Endodermal cell (in vitro differentiated cells): ENCODE measurements around the gene TULP4. TPM values are rescaled to one million over a fixed set of nuclear protein-coding genes. Genes with fewer than 3 reads are reported as not detected.
A peak's percentile ranks its signal among the peaks of the same experiment; 100 is the strongest.

Experiments
- DNase-seq: peaks from one replicate; pipeline ENCODE4 v3.0.0-alpha.2; 2017
- H3K27ac ChIP-seq: 2 replicates; pipeline ENCODE4 v1.5.1; 2013; ENCODE audit warnings: mild to moderate bottlenecking, low read depth, low read length, moderate library complexity
- H3K27me3 ChIP-seq: 2 replicates; pipeline ENCODE4 v1.6.1; 2013; ENCODE audit warnings: mild to moderate bottlenecking, low read length, moderate library complexity; ENCODE audit not compliant: insufficient read depth, control insufficient read depth, poor library complexity, severe bottlenecking
- H3K36me3 ChIP-seq: 2 replicates; pipeline ENCODE4 v1.7.0; 2013; ENCODE audit warnings: mild to moderate bottlenecking, low read length, moderate library complexity; ENCODE audit not compliant: control insufficient read depth, insufficient read depth
- H3K4me1 ChIP-seq: one replicate; pipeline ENCODE4 v1.7.0; 2013; ENCODE audit warnings: low read length; ENCODE audit not compliant: control insufficient read depth, insufficient read depth
- H3K4me3 ChIP-seq: 2 replicates; pipeline ENCODE4 v1.5.1; 2013; ENCODE audit warnings: mild to moderate bottlenecking, low read length, moderate library complexity
- H3K9ac ChIP-seq: 2 replicates; pipeline ENCODE4 v1.6.1; 2013; ENCODE audit warnings: mild to moderate bottlenecking, low read length, moderate library complexity; ENCODE audit not compliant: poor library complexity, severe bottlenecking; ENCODE audit errors: extremely low read depth
- H3K9me3 ChIP-seq: 2 replicates; pipeline ENCODE4 v1.6.1; 2013; ENCODE audit warnings: mild to moderate bottlenecking, low read length, moderate library complexity; ENCODE audit not compliant: control insufficient read depth
- H3K27ac Mint-ChIP-seq: 2 replicates; pipeline ENCODE4 v1.8.0; 2020; ENCODE audit warnings: mixed read lengths
- H3K27me3 Mint-ChIP-seq: 2 replicates; pipeline ENCODE4 v1.8.0; 2021; ENCODE audit warnings: mild to moderate bottlenecking, mixed read lengths; ENCODE audit not compliant: insufficient read depth
- H3K36me3 Mint-ChIP-seq: 2 replicates; pipeline ENCODE4 v1.8.0; 2020; ENCODE audit warnings: low read depth, mixed read lengths
- H3K4me1 Mint-ChIP-seq: 2 replicates; pipeline ENCODE4 v1.8.0; 2020; ENCODE audit warnings: mixed read lengths
- H3K4me3 Mint-ChIP-seq: 2 replicates; pipeline ENCODE4 v1.8.0; 2020; ENCODE audit warnings: mild to moderate bottlenecking, moderate library complexity, mixed read lengths
- H3K9me3 Mint-ChIP-seq: 2 replicates; pipeline ENCODE4 v1.8.0; 2020; ENCODE audit warnings: mild to moderate bottlenecking, mixed read lengths
- CTCF ChIP-seq: fragments of 200-600 bp; sonication (generic); conservative IDR thresholded peaks from 2 replicates; pipeline ENCODE4 v1.5.0; 2021; ENCODE audit warnings: antibody characterized with exemption, mild to moderate bottlenecking
- WGBS, 2 experiments: methylation state at CpG; one replicate each; pipeline versions ENCODE4 v1.1.5 to v1.1.7; 2013; ENCODE audit warnings: missing lambda C conversion rate in 2 of 2, mixed read lengths in 1 of 2; ENCODE audit not compliant: insufficient coverage in 1 of 2, insufficient read length in 1 of 2; 5-methylcytosine and 5-hydroxymethylcytosine counted together
- total RNA-seq, 2 donors: library from RNA; stranded (reverse); fragmentation: NEBNext Ultra II Directional in 1 of 2; extraction: Animal tissue kit (Norgen Biotek cat#: 25700) in 1 of 2; gene quantifications; 2 replicates in 1 of 2; 3 replicates in 1 of 2; pipeline ENCODE4 v1.2.1, GENCODE V29; 2021

The TULP4 gene
- total RNA-seq, 2 donors from 2014 or later = 102 to 103 TPM

- 93 to 100% methylated on average over 7 of the region's 7 CpGs for WGBS, 2 experiments
- H3K9me3 ChIP-seq = no peaks in the 10 kb centered on the region
- DNase-seq = peak; percentile 8
Observed at GRCh38 chr6:158507174-158507573, 194.9 kb downstream of the TULP4 start.

GRCh38 chr6:158508450-158508849, 196.2 kb downstream of the TULP4 start:
- Mint-ChIP-seq H3K27ac (no peak overlapping the region), H3K4me3 (no peak overlapping the region), H3K4me1 (peaks cover 1% of the 10 kb centered on the region), H3K9me3 (no peaks in the 10 kb centered on the region), H3K36me3 (peaks cover 41% of the 10 kb centered on the region), H3K27me3 (no peaks in the 10 kb centered on the region)
- peaks cover 39% of the 10 kb centered on the region for H3K36me3 ChIP-seq
- 97% methylated on average over 5 of the region's 5 CpGs; no CpG with 5 or more reads in 1 of the 2 experiments for WGBS, 2 experiments
- no peaks in the 10 kb centered on the region for H3K4me1 ChIP-seq
- no peak overlapping the region for H3K4me3 ChIP-seq
- no peak for DNase-seq
- H3K27me3 ChIP-seq = no peaks in the 10 kb centered on the region
- no peak overlapping the region for H3K27ac ChIP-seq
- H3K9ac ChIP-seq = no peak overlapping the region
- no peak for TF ChIP-seq CTCF
- no peaks in the 10 kb centered on the region for H3K9me3 ChIP-seq

More at GRCh38 chr6:158507174-158507573, 194.9 kb downstream of the TULP4 start:
- Histone ChIP-seq H3K36me3 (peaks cover 39% of the 10 kb centered on the region), H3K27me3 (no peaks in the 10 kb centered on the region), H3K9ac (no peak overlapping the region), H3K4me3 (no peak overlapping the region), H3K4me1 (no peaks in the 10 kb centered on the region), H3K27ac (no peak overlapping the region)
- H3K27ac Mint-ChIP-seq = peak overlapping the region; percentile 48
- peaks cover 49% of the 10 kb centered on the region for H3K36me3 Mint-ChIP-seq
- H3K9me3 Mint-ChIP-seq = no peaks in the 10 kb centered on the region
- no peak for TF ChIP-seq CTCF
- H3K4me1 Mint-ChIP-seq = peaks cover 1% of the 10 kb centered on the region
- H3K27me3 Mint-ChIP-seq = no peaks in the 10 kb centered on the region
- no peak overlapping the region for H3K4me3 Mint-ChIP-seq

- H3K9me3 ChIP-seq = no peaks in the 10 kb centered on the region
- no peak overlapping the region for H3K4me3 Mint-ChIP-seq
- H3K27me3 ChIP-seq = no peaks in the 10 kb centered on the region
- no peak overlapping the region for H3K9ac ChIP-seq
- H3K4me1 Mint-ChIP-seq = peaks cover 1% of the 10 kb centered on the region
- no peaks in the 10 kb centered on the region for H3K4me1 ChIP-seq
- peak; percentile 13 for DNase-seq
- no peak for TF ChIP-seq CTCF
- no peak overlapping the region for H3K27ac ChIP-seq
- H3K9me3 Mint-ChIP-seq = no peaks in the 10 kb centered on the region
- WGBS, 2 experiments = 99 to 100% methylated on average over 4 to 11 of the region's 11 CpGs
- H3K27ac Mint-ChIP-seq = no peak overlapping the region
- no peak overlapping the region for H3K4me3 ChIP-seq
- no peaks in the 10 kb centered on the region for H3K27me3 Mint-ChIP-seq
- H3K36me3 ChIP-seq = peaks cover 39% of the 10 kb centered on the region
- H3K36me3 Mint-ChIP-seq = peaks cover 35% of the 10 kb centered on the region
Observed at GRCh38 chr6:158509465-158509864, 197.2 kb downstream of the TULP4 start.
